Liver (tissue), 9 donors: ENCODE results near the gene CFAP69. TPM values are rescaled to one million over a fixed set of nuclear protein-coding genes. Genes with fewer than 3 reads are reported as not detected.

Experiments used
- DNase-seq: peaks from one replicate; pipeline ENCODE4 v3.0.0-alpha.2; 2017; ENCODE audit warnings: low spot score
- H3K27ac ChIP-seq, 2 donors: one replicate each; pipeline ENCODE4 v1.7.0; 2013; ENCODE audit warnings: inconsistent platforms in 2 of 2, low read length in 2 of 2, control low read depth in 1 of 2, low read depth in 1 of 2, mild to moderate bottlenecking in 1 of 2
- H3K27me3 ChIP-seq, 4 donors: one replicate each; pipeline versions ENCODE4 v1.6.1 to v1.7.0; 2013; ENCODE audit warnings: low read length in 3 of 4, inconsistent platforms in 1 of 4, mild to moderate bottlenecking in 1 of 4, moderate library complexity in 1 of 4; ENCODE audit not compliant: control insufficient read depth in 4 of 4, insufficient read depth in 4 of 4
- H3K36me3 ChIP-seq, 4 donors: one replicate each; pipeline versions ENCODE4 v1.6.1 to v1.7.0; 2013; ENCODE audit warnings: low read length in 3 of 4, mild to moderate bottlenecking in 3 of 4, low read depth in 1 of 4, moderate library complexity in 1 of 4; ENCODE audit not compliant: control insufficient read depth in 4 of 4, insufficient read depth in 3 of 4
- H3K4me1 ChIP-seq, 4 donors: one replicate each; pipeline versions ENCODE4 v1.6.1 to v1.7.0; 2013; ENCODE audit warnings: low read length in 3 of 4, mild to moderate bottlenecking in 3 of 4, moderate library complexity in 1 of 4; ENCODE audit not compliant: control insufficient read depth in 4 of 4, insufficient read depth in 4 of 4
- H3K4me3 ChIP-seq, 3 donors: one replicate each; pipeline versions ENCODE4 v1.6.1 to v1.7.0; 2013; ENCODE audit warnings: low read length in 3 of 3, control low read depth in 1 of 3, low read depth in 1 of 3, mild to moderate bottlenecking in 1 of 3
- H3K9ac ChIP-seq, 2 donors: one replicate each; pipeline ENCODE4 v1.7.0; 2013; ENCODE audit warnings: low read length in 2 of 2, mild to moderate bottlenecking in 2 of 2, moderate library complexity in 2 of 2, control low read depth in 1 of 2, low read depth in 1 of 2
- H3K9me3 ChIP-seq, 4 donors: one replicate each; pipeline versions ENCODE4 v1.6.1 to v1.7.0; 2013; ENCODE audit warnings: low read length in 3 of 4; ENCODE audit not compliant: control insufficient read depth in 4 of 4
- ATF3 ChIP-seq: IDR thresholded peaks from 2 replicates; pipeline ENCODE4 v1.6.1; 2016; ENCODE audit warnings: antibody characterized with exemption
- CTCF ChIP-seq: fragments of 150-350 bp; IDR thresholded peaks from 2 replicates; pipeline ENCODE4 v1.5.1; 2017; ENCODE audit warnings: improper control_type of control experiment, low read depth, low read length; ENCODE audit not compliant: missing input control
- EGR1 ChIP-seq, 2 donors: IDR thresholded peaks; 2 replicates each; pipeline ENCODE4 v1.6.1; 2016 to 2018; ENCODE audit warnings: antibody characterized with exemption in 2 of 2, low read depth in 2 of 2
- FOXA1 ChIP-seq: IDR thresholded peaks from 2 replicates; pipeline ENCODE4 v1.6.1; 2016; ENCODE audit warnings: antibody characterized with exemption
- FOXA2 ChIP-seq: IDR thresholded peaks from 2 replicates; pipeline ENCODE4 v1.6.1; 2016; ENCODE audit warnings: antibody characterized with exemption
- GABPA ChIP-seq, 2 donors: IDR thresholded peaks in 1 of 2; conservative IDR thresholded peaks in 1 of 2; 2 replicates each; pipeline ENCODE4 v1.6.1; 2016; ENCODE audit warnings: antibody characterized with exemption in 2 of 2, mild to moderate bottlenecking in 1 of 2, moderate library complexity in 1 of 2
- HNF4A ChIP-seq, 2 donors: conservative IDR thresholded peaks; 2 replicates each; pipeline ENCODE4 v1.6.1; 2016; ENCODE audit warnings: antibody characterized with exemption in 2 of 2, mild to moderate bottlenecking in 2 of 2
- HNF4G ChIP-seq: IDR thresholded peaks from 2 replicates; pipeline ENCODE4 v1.6.1; 2016; ENCODE audit warnings: antibody characterized with exemption
- JUND ChIP-seq, 2 donors: IDR thresholded peaks; 2 replicates each; pipeline ENCODE4 v1.6.1; 2016; ENCODE audit warnings: antibody characterized with exemption in 2 of 2
- MAX ChIP-seq: IDR thresholded peaks from 2 replicates; pipeline ENCODE4 v1.6.1; 2016; ENCODE audit warnings: antibody characterized with exemption
- NR2F2 ChIP-seq: IDR thresholded peaks from 2 replicates; pipeline ENCODE4 v1.6.1; 2016; ENCODE audit warnings: antibody characterized with exemption
- RAD21 ChIP-seq, 2 donors: IDR thresholded peaks; 2 replicates each; pipeline ENCODE4 v1.6.1; 2016; ENCODE audit warnings: antibody characterized with exemption in 2 of 2, mild to moderate bottlenecking in 2 of 2
- REST ChIP-seq: IDR thresholded peaks from 2 replicates; pipeline ENCODE4 v1.6.1; 2016; ENCODE audit warnings: antibody characterized with exemption, mild to moderate bottlenecking
- RXRA ChIP-seq, 2 donors: IDR thresholded peaks; 2 replicates each; pipeline ENCODE4 v1.6.1; 2017 to 2018; ENCODE audit warnings: antibody characterized with exemption in 2 of 2, mild to moderate bottlenecking in 1 of 2
- SP1 ChIP-seq: IDR thresholded peaks from 2 replicates; pipeline ENCODE4 v1.6.1; 2018; ENCODE audit warnings: antibody characterized with exemption, mild to moderate bottlenecking
- TAF1 ChIP-seq: conservative IDR thresholded peaks from 2 replicates; pipeline ENCODE4 v1.6.1; 2016; ENCODE audit warnings: antibody characterized with exemption, mild to moderate bottlenecking
- YY1 ChIP-seq: IDR thresholded peaks from 2 replicates; pipeline ENCODE4 v1.6.1; 2016; ENCODE audit warnings: antibody characterized with exemption, mild to moderate bottlenecking
- ZBTB33 ChIP-seq: IDR thresholded peaks from 2 replicates; pipeline ENCODE4 v1.6.1; 2016; ENCODE audit warnings: antibody characterized with exemption
- WGBS: extraction: QIAGEN DNeasy Blood & Tissue Kit; methylation state at CpG from one replicate; pipeline ENCODE4 v1.1.7; 2013; 5-methylcytosine and 5-hydroxymethylcytosine counted together
- polyA plus RNA-seq, 2 donors: library from polyadenylated mRNA; stranded (reverse) in 1 of 2; unstranded in 1 of 2; fragments of 200-250 nt in 1 of 2; fragments of >200 nt in 1 of 2; fragmentation: Nextera tagmentation in 1 of 2; extraction: Ambion mirVana in 1 of 2; gene quantifications; one replicate each; pipeline versions ENCODE4 v1.2.1 to v1.2.3, GENCODE V29; 2013 to 2015
- total RNA-seq, 2 donors: library from RNA; depleted of rRNA; stranded (reverse); fragments of >200 nt; gene quantifications; one replicate each; pipeline ENCODE4 v1.2.3, GENCODE V29; 2014
- donor health status: healthy.
- donor health status: healthy.
- donor health status: healthy.
- donor health status: healthy.
- donor health status: healthy.

CFAP69 gene
- total and polyA plus RNA-seq, 4 donors, result 1.2 to 11.7 (median 4.1) TPM

GRCh38 chr7:90242369-90243168 is 2.4 kb upstream of the CFAP69 start:
- DNase-seq, result no peak
- Histone ChIP-seq H3K9ac (no peak overlapping the region), H3K9me3 (no peaks in the 10 kb centered on the region), H3K27me3 (no peaks in the 10 kb centered on the region), H3K36me3 (no peaks in the 10 kb centered on the region), H3K27ac (no peak overlapping the region), H3K4me1 (peaks cover 0 to 18% (median 13%) of the 10 kb centered on the region in 4 donors), H3K4me3 (no peak overlapping the region)
- WGBS, result 86% methylated on average over 3 of the region's 3 CpGs
- TF ChIP-seq FOXA1 (no peak), FOXA2 (no peak), SP1 (no peak), ZBTB33 (no peak), GABPA (IDR thresholded peaks at IDR 0.05 in 1 of 2, conservative IDR thresholded peaks at IDR 0.05 in 1 of 2) (no peak), TAF1 (no peak), MAX (no peak), ATF3 (no peak), YY1 (no peak), RAD21 (IDR thresholded peaks at IDR 0.05) (no peak), REST (no peak), NR2F2 (no peak), HNF4A (conservative IDR thresholded peaks at IDR 0.05) (no peak), JUND (IDR thresholded peaks at IDR 0.05) (no peak), HNF4G (no peak), RXRA (IDR thresholded peaks at IDR 0.05) (no peak), EGR1 (IDR thresholded peaks at IDR 0.05; ENCODE audit: low read depth in 2 of 2) (no peak), CTCF (no peak)
